Activated naive CD4-positive, alpha-beta T cell (primary cell): ENCODE results near the gene AGAP3.

Source experiments
- DNase-seq, 4 experiments: peaks; one replicate each; lab custom pipeline; 2025; lab: John Stamatoyannopoulos, UW

AGAP3 gene

GRCh38 chr7:151167197-151167961 is 81.1 kb downstream of the AGAP3 start, which contains the start of gene GBX1:
GBX1 (minus strand) TSS chr7:151167694; CDS start chr7:151167548, 146 bp downstream.
- no peak for DNase-seq

- DNase-seq: peak in 3 of 4 experiments; percentile 12 to 59 (median 17)
These were observed 81.9 kb downstream of the AGAP3 start for GRCh38 chr7:151168003-151168786.

GRCh38 chr7:151168787-151169162 is 82.5 kb downstream of the AGAP3 start:
- no peak for DNase-seq

- DNase-seq: peak; percentile 65 to 78 (median 68)
These were observed 86.2 kb downstream of the AGAP3 start for GRCh38 chr7:151172273-151173141.

GRCh38 chr7:151173386-151174245 is 87.3 kb downstream of the AGAP3 start:
- no peak for DNase-seq

- no peak for DNase-seq
These were observed 88.2 kb downstream of the AGAP3 start for GRCh38 chr7:151174246-151175046.

- DNase-seq: no peak
These were observed 88.9 kb downstream of the AGAP3 start for GRCh38 chr7:151175047-151175792.

- no peak for DNase-seq
These were observed 89.6 kb downstream of the AGAP3 start for GRCh38 chr7:151175793-151176311.

- no peak for DNase-seq
These were observed 90.1 kb downstream of the AGAP3 start for GRCh38 chr7:151176401-151176800.

GRCh38 chr7:151177310-151177709 is 91.0 kb downstream of the AGAP3 start:
- no peak for DNase-seq

- DNase-seq: no peak
These were observed 92.0 kb downstream of the AGAP3 start for GRCh38 chr7:151178236-151178635.

GRCh38 chr7:151178831-151179230 is 92.6 kb downstream of the AGAP3 start:
- no peak for DNase-seq

- DNase-seq: no peak
These were observed 93.1 kb downstream of the AGAP3 start for GRCh38 chr7:151179287-151179860.

GRCh38 chr7:151179946-151180345 is 93.7 kb downstream of the AGAP3 start:
- DNase-seq: no peak

- DNase-seq: no peak
These were observed 94.7 kb downstream of the AGAP3 start for GRCh38 chr7:151181011-151181431.

- DNase-seq: no peak
These were observed 99.7 kb downstream of the AGAP3 start for GRCh38 chr7:151185762-151186639.

- no peak for DNase-seq
These were observed 100.5 kb downstream of the AGAP3 start, which contains the start of gene ASB10 for GRCh38 chr7:151186640-151187408. ASB10 (minus strand) TSS chr7:151187250; CDS start chr7:151187130, 120 bp downstream.
